GM12864 (cell line): ENCODE measurements around the gene AP2B1.
"Not testable (repeated sequence)": the region's sequence is repeated elsewhere in the genome, so short reads cannot be mapped to it uniquely, and the experiment has no call there.

ENCODE experiments used
- DNase-seq: peaks from one replicate; pipeline ENCODE4 v3.0.0-alpha.2; 2011; ENCODE audit warnings: low read depth
- H3K4me3 ChIP-seq: 2 replicates; pipeline ENCODE4 v1.5.1; 2011; ENCODE audit warnings: mild to moderate bottlenecking, low read depth, low read length, control low read depth
- TF ChIP-seq, protein P1 (sequence below): IDR thresholded peaks from 2 replicates; pipeline ENCODE4 v1.5.1; 2011; ENCODE audit warnings: low read depth, mild to moderate bottlenecking, moderate library complexity, low read length, control low read depth, inconsistent platforms; ENCODE audit errors: missing control alignments

Gene AP2B1

DNA sequence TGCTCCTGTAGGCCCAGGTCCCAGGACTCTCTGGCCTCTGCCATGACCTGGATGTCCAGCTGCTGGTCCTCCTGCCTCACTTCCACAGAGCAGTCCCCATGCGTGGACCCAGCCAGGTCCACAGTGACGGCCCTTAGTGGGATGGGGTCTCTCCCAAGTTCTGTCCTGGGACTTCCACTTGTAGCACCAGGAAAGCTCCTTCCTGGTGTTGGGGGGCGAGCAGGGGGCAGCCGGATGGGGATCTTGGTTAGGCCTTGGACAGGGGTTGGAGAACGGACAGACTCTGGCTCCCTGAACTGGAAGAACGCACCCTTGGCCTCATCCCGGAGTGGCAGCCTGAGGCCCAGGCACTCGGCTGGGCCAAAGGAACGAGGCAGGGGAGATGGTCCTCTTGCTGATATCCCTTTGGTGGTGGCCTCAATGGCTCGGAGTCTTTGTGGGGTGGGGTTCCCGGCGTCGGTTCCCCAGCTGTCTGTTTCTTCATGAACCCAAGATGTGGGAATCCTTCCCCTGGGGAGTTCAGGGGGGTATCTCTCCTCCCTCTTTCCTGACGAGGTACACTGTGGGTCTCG is 158.7 kb downstream of the AP2B1 start:
- DNase-seq = no peak
- TF ChIP-seq, protein P1, sequence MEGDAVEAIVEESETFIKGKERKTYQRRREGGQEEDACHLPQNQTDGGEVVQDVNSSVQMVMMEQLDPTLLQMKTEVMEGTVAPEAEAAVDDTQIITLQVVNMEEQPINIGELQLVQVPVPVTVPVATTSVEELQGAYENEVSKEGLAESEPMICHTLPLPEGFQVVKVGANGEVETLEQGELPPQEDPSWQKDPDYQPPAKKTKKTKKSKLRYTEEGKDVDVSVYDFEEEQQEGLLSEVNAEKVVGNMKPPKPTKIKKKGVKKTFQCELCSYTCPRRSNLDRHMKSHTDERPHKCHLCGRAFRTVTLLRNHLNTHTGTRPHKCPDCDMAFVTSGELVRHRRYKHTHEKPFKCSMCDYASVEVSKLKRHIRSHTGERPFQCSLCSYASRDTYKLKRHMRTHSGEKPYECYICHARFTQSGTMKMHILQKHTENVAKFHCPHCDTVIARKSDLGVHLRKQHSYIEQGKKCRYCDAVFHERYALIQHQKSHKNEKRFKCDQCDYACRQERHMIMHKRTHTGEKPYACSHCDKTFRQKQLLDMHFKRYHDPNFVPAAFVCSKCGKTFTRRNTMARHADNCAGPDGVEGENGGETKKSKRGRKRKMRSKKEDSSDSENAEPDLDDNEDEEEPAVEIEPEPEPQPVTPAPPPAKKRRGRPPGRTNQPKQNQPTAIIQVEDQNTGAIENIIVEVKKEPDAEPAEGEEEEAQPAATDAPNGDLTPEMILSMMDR = no peak
- no peak overlapping the region for H3K4me3 ChIP-seq

GRCh38 chr17:35747540-35748017 is 160.5 kb downstream of the AP2B1 start:
- TF ChIP-seq, protein P1 = peak; percentile 87
- no peak overlapping the region for H3K4me3 ChIP-seq
- peak; percentile 40 for DNase-seq

DNA sequence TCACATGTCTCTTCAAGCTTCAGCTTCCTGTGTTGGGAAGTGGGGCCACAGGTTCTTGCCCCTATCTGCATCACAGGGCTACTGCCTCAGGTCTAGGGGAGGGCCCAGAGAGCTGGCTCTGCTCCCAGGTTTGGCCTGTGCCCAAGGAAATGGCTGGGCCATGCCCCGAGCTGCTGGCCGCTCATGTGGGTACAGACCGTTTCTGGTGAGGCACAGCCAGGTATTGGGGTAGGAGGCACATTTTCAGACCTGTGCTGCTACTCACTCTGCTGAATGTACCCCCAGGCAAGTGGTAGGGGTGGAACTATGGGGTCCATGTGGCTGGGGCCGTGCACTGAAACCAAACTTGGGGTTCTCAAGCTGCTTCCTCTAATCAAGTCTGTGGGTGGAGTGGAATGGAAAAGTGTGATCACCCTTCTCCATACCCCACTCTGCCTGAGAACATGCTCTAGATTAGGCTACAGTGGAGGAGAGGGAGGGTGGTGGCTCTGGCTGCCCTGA is 161.3 kb downstream of the AP2B1 start:
- DNase-seq = no peak
- H3K4me3 ChIP-seq = no peak overlapping the region
- TF ChIP-seq, protein P1 = no peak

DNA sequence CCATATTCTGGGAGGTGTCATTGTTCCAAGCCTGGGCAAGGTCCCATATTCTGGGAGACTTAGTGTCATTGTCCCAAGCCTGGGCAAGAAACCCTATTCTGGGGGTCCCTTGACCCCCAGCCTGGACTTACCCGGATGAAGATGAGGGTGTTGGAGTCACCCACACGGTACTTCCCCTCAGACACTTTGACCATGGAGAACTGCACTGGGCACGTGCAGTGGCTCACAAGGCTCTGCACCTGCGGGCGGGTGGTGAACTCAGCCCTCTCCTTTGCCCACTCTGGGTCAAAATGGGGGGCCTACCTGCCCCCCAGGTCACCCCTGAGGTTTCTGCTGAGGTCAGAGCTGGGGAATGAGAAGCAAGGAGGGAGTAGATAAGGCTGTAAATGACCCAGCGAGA is 161.9 kb downstream of the AP2B1 start:
- no peak for DNase-seq
- TF ChIP-seq, protein P1 = no peak

DNA sequence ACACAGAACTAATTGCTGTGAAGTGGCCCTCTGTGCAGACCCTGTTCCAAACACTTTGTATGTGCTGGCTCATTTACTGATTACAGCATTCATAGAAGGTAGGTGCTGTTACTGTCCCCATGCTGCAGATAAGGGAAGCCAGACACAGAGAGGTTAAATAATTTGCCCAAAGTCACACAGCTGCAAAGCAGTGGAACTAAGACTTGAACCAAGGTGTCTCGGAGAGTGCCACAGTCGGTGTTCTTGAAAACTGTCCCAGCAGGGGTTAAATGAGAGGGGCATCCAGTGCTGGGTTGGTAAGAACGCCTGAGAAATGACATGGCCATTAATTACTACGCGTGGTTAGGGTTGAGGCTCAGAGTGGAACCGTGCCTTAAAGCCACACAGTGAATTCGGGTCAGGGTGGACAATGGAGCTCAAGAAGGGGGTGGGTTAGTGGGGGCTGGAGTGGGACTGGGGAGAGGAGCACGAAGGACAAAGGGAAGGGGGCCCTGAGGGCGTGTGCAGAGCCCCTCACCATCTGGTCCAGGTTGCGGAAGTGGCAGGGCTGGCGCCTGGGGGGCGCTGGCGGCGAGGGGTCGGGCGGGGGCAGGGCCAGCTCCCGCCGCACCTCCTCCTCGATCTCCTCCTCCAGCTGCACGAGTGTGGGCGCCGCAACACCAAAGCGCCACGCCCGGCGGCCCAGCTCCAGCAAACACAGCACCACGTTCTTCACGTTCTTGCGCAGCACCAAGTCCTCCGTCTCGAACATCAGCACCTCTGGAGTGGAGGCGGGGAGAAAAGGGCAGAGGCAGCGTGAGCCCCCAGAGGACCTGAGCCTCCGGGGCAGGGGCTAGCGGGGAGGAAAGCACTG is 162.7 kb downstream of the AP2B1 start:
- no peak overlapping the region for H3K4me3 ChIP-seq
- TF ChIP-seq, protein P1 = no peak
- no peak for DNase-seq

More for the DNA sequence above, 161.9 kb downstream of the AP2B1 start:
- H3K4me3 ChIP-seq = no peak overlapping the region

- TF ChIP-seq, protein P1 = no peak
- no peak for DNase-seq
- H3K4me3 ChIP-seq = no peak overlapping the region
Observed at GRCh38 chr17:35750526-35751395, 163.6 kb downstream of the AP2B1 start.

GRCh38 chr17:35751541-35751940 is 164.4 kb downstream of the AP2B1 start:
- not testable (repeated sequence) for DNase-seq, H3K4me3 ChIP-seq
